Body of pancreas (tissue), 4 donors: Measurements from ENCODE around the gene LMAN2.

ENCODE experiments used
- CTCF ChIP-seq, 7 experiments: fragments of 450-650 bp in 4 of 7; fragments of 200-600 bp in 3 of 7; sonication (generic) in 3 of 7; IDR thresholded peaks; one replicate each; pipeline ENCODE4 v1.5.1; 2016 to 2019; ENCODE audit warnings: antibody characterized with exemption in 7 of 7
- POLR2A ChIP-seq, 3 donors: fragments of 450-650 bp; IDR thresholded peaks; one replicate each; pipeline ENCODE4 v1.6.1; 2016; ENCODE audit warnings: antibody characterized with exemption in 3 of 3, mild to moderate bottlenecking in 2 of 3

DNA sequence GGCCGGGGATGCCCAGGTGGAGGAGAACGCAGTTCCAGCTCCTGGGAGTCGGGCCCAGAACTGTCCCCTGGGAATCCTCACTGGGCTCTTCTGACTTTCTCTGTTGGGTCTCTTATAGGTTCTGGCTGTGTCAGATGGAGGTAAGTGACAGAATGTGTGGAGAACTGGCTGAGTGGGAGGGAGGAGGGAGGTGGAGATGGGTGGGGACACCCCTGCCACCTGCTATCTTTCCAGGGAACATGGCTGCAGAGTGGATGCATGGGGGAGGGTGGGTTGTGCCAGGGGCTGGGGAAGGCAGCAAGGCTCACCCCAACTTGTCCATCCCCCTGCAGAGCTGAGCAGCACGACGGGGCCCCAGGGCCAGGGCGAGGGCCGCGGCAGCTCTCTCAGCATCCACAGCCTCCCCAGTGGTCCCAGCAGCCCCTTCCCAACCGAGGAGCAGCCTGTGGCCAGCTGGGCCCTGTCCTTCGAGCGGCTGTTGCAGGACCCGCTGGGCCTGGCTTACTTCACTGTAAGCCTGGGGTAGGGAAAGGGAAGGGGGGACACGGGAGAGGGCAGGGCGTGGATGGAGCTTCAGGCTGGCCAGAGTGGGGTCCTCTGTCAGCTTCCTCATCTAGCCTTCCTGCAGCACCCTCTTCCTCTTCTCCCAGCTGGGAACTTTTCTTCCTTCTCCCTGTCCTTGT is 14.5 kb upstream of the LMAN2 start:
- TF ChIP-seq POLR2A (IDR thresholded peaks at IDR 0.05): no peak
- no peak for TF ChIP-seq CTCF (IDR thresholded peaks at IDR 0.05)
